Measurements from ENCODE around the gene HDAC6. TPM values are rescaled to one million over a fixed set of nuclear protein-coding genes. Genes with fewer than 3 reads are reported as not detected.
"Not testable (repeated sequence)": the region's sequence is repeated elsewhere in the genome, so short reads cannot be mapped to it uniquely, and the experiment has no call there.

The HDAC6 gene
- total RNA-seq, 4 donors from 2014 or later = 80.4 to 124 (median 90.5) TPM

- Histone ChIP-seq H3K27ac (no peak overlapping the region), H3K27me3 (no peaks in the 10 kb centered on the region), H3K4me3 (replicated peaks in 1 of 3) (no peak overlapping the region), H3K36me3 (no peaks in the 10 kb centered on the region), H3K4me1 (no peaks in the 10 kb centered on the region), H3K9me3 (no peaks in the 10 kb centered on the region)
- TF ChIP-seq, protein P1, sequence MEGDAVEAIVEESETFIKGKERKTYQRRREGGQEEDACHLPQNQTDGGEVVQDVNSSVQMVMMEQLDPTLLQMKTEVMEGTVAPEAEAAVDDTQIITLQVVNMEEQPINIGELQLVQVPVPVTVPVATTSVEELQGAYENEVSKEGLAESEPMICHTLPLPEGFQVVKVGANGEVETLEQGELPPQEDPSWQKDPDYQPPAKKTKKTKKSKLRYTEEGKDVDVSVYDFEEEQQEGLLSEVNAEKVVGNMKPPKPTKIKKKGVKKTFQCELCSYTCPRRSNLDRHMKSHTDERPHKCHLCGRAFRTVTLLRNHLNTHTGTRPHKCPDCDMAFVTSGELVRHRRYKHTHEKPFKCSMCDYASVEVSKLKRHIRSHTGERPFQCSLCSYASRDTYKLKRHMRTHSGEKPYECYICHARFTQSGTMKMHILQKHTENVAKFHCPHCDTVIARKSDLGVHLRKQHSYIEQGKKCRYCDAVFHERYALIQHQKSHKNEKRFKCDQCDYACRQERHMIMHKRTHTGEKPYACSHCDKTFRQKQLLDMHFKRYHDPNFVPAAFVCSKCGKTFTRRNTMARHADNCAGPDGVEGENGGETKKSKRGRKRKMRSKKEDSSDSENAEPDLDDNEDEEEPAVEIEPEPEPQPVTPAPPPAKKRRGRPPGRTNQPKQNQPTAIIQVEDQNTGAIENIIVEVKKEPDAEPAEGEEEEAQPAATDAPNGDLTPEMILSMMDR (IDR thresholded peaks at IDR 0.05) = no peak
- TF ChIP-seq POLR2A (IDR thresholded peaks at IDR 0.05) = no peak
- intact Hi-C loops (cut with DNase I) = no loop called here
- DNase-seq = no peak
- WGBS, 2 donors = 45% methylated on average over 5 of the region's 5 CpGs
Measured at GRCh38 chrX:48854898-48855297, 53.0 kb downstream of the HDAC6 start.

DNA sequence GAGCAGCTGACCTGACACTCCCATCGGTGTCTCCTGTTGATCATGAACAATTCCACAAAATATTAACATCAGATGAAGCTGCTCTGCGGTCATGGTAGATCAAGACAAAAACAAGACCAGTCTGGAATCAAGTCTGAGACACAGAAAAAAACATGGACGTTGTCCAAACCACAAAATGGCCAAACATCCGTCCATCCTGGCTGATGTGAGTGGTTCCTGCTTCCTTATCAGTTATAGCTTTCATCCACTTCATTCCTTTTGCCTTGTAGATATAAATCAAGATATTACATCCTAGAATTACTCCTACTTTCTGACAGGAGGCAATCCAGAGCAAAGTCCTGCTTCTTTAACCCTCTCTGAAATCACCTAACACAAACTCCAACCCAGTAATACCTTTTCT lies 62.3 kb downstream of the HDAC6 start:
- H3K27ac ChIP-seq = no peak overlapping the region
- H3K4me1 ChIP-seq = no peaks in the 10 kb centered on the region
- H3K4me3 ChIP-seq (replicated peaks in 1 of 3) = no peak overlapping the region
- no peaks in the 10 kb centered on the region for H3K9me3 ChIP-seq
- no peak for TF ChIP-seq POLR2A (IDR thresholded peaks at IDR 0.05)
- TF ChIP-seq, protein P1 (IDR thresholded peaks at IDR 0.05) = no peak
- DNase-seq = no peak
- no peaks in the 10 kb centered on the region for H3K27me3 ChIP-seq
- intact Hi-C loops (cut with DNase I) = no loop called here
- H3K36me3 ChIP-seq = no peaks in the 10 kb centered on the region
- WGBS, 2 donors = 57 to 61% methylated on average over 4 of the region's 4 CpGs

- intact Hi-C loops (cut with DNase I); H3K36me3 ChIP-seq; H3K27ac ChIP-seq; H3K4me3 ChIP-seq (replicated peaks in 1 of 3); H3K27me3 ChIP-seq; H3K4me1 ChIP-seq; H3K9me3 ChIP-seq; DNase-seq: not testable (repeated sequence)
- WGBS, 2 donors = 64 to 67% methylated on average over 1 of the region's 2 CpGs
Measured at GRCh38 chrX:48872017-48872416, 70.2 kb downstream of the HDAC6 start.

Small RNA genes lying within 50 kb of the gene (small RNA-seq; reads per million reads assigned to genes)
- gene RNU6-29P = not detected

Other genes with a start within 250 kb of the HDAC6 start
- gene RBM3, start 227.6 kb upstream of the HDAC6 start, total RNA-seq = 100 to 1,000 TPM; 122 to 250 (median 177) TPM
- 100 to 1,000 TPM; 134 to 181 (median 171) TPM for gene WDR13, start 204.6 kb upstream of the HDAC6 start, total RNA-seq
- 1 to 10 TPM; 1.4 to 4.8 (median 3.3) TPM for gene WAS, start 118.3 kb upstream of the HDAC6 start, total RNA-seq
- gene SUV39H1, start 105.3 kb upstream of the HDAC6 start, total RNA-seq = 1 to 10 TPM; 2.7 to 8.6 (median 7.1) TPM
- 1 to 10 TPM in 2 of 4 donors, not detected in 2; 1.2 to 3.3 TPM for gene GLOD5, start 40.3 kb upstream of the HDAC6 start, total RNA-seq
- not detected for gene GATA1, start 15.5 kb upstream of the HDAC6 start, total RNA-seq
- not detected for gene ERAS, start 24.4 kb downstream of the HDAC6 start, total RNA-seq
- gene PCSK1N, start 33.5 kb downstream of the HDAC6 start, total RNA-seq = 1 to 10 TPM; 1.5 to 4.0 (median 3.4) TPM
- 10 to 100 TPM; 34.3 to 53.1 (median 41.2) TPM for gene TIMM17B, start 95.7 kb downstream of the HDAC6 start, total RNA-seq
- 10 to 100 TPM; 52.4 to 76.2 (median 57.2) TPM for gene PQBP1, start 95.9 kb downstream of the HDAC6 start, total RNA-seq
- gene SLC35A2, start 109.6 kb downstream of the HDAC6 start, total RNA-seq = 10 to 100 TPM; 26.9 to 47.8 (median 32.3) TPM
- gene PIM2, start 117.0 kb downstream of the HDAC6 start, total RNA-seq = 10 to 100 TPM in 1 of 4 donors, 1 to 10 TPM in 3; 4.8 to 12.1 (median 5.9) TPM
- gene OTUD5, start 155.5 kb downstream of the HDAC6 start, total RNA-seq = 10 to 100 TPM; 33.9 to 52.4 (median 43.3) TPM
- 1 to 10 TPM in 3 of 4 donors, under 1 TPM in 1; 0.54 to 1.6 (median 1.1) TPM for gene KCND1, start 169.8 kb downstream of the HDAC6 start, total RNA-seq
- 10 to 100 TPM; 30.6 to 33.9 (median 33.4) TPM for gene GRIPAP1, start 200.2 kb downstream of the HDAC6 start, total RNA-seq
- gene TFE3, start 241.3 kb downstream of the HDAC6 start, total RNA-seq = 100 to 1,000 TPM in 3 of 4 donors, 10 to 100 TPM in 1; 68.4 to 160 (median 118) TPM